Osteoblast (primary cell): Measurements from ENCODE around the gene CCSER1. TPM values are rescaled to one million over a fixed set of nuclear protein-coding genes. Genes with fewer than 3 reads are reported as not detected.

ENCODE experiments used
- DNase-seq: peaks from one replicate; pipeline ENCODE4 v3.0.0; 2011; ENCODE audit warnings: low spot score, mixed read lengths; ENCODE audit not compliant: insufficient read length; ENCODE audit errors: missing footprints
- H2AFZ ChIP-seq: 2 replicates; pipeline ENCODE4 v1.6.0; 2011; ENCODE audit warnings: mild to moderate bottlenecking, low read length
- H3K27ac ChIP-seq: 2 replicates; pipeline ENCODE4 v1.5.1; 2011; ENCODE audit warnings: mild to moderate bottlenecking, low read depth, low read length, moderate library complexity
- H3K27me3 ChIP-seq: 2 replicates; pipeline ENCODE4 v1.6.0; 2012; ENCODE audit warnings: mild to moderate bottlenecking, control low read depth, inconsistent platforms, low read length, moderate library complexity; ENCODE audit not compliant: insufficient read depth
- H3K36me3 ChIP-seq: 2 replicates; pipeline ENCODE4 v1.5.1; 2011; ENCODE audit warnings: mild to moderate bottlenecking, low read length, control low read depth, moderate library complexity; ENCODE audit not compliant: insufficient read depth
- H3K4me1 ChIP-seq: 2 replicates; pipeline ENCODE4 v1.5.1; 2011; ENCODE audit warnings: mild to moderate bottlenecking, low read length, control low read depth, moderate library complexity; ENCODE audit not compliant: insufficient read depth
- H3K4me2 ChIP-seq: 2 replicates; pipeline ENCODE4 v1.6.0; 2011; ENCODE audit warnings: mild to moderate bottlenecking, low read length; ENCODE audit not compliant: insufficient read depth
- H3K4me3 ChIP-seq: fragments of 200-600 bp; sonication (generic); 3 replicates; pipeline ENCODE4 v1.5.1; 2012; ENCODE audit warnings: mild to moderate bottlenecking, low read length, inconsistent platforms; ENCODE audit not compliant: insufficient read depth
- H3K79me2 ChIP-seq: 2 replicates; pipeline ENCODE4 v1.6.0; 2012; ENCODE audit warnings: mild to moderate bottlenecking, low read length, control low read depth, inconsistent platforms; ENCODE audit not compliant: insufficient read depth
- H3K9me3 ChIP-seq: 2 replicates; pipeline ENCODE4 v1.5.1; 2011; ENCODE audit warnings: low read depth, low read length, control low read depth
- H4K20me1 ChIP-seq: 2 replicates; pipeline ENCODE4 v1.6.0; 2012; ENCODE audit warnings: mild to moderate bottlenecking, low read length, control low read depth; ENCODE audit not compliant: insufficient read depth
- total RNA-seq: library from RNA; depleted of rRNA; stranded (reverse); fragments of >200 nt; gene quantifications from 2 replicates; pipeline ENCODE4 v1.2.3, GENCODE V29; 2012
- TF ChIP-seq, protein P1 (sequence below): IDR thresholded peaks from 2 replicates; pipeline ENCODE4 v1.5.1; 2011; ENCODE audit warnings: mild to moderate bottlenecking, low read depth, low read length, moderate library complexity; ENCODE audit errors: extremely low read depth

CCSER1 gene
- total RNA-seq, 1 donor: under 0.01 TPM

DNA sequence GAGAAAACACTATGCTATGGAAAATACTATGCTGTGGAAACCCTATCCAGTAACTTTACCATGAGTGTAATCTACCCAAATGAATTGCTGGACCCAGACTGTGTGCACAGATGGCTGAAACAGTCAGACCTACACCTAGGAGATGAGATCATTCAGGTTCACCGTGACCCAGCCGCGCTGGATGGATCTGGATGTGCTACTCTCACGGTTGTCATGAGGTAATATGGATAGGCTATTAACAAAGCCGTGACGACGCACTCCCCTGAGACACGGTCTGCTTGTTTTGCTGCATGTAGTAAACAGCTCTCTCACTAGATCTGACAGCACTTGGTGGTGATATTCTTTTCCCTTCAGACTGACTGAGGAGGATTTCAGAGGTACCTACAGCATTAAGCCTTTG lies 1344.1 kb downstream of the CCSER1 start:
- no peaks in the 10 kb centered on the region for H4K20me1 ChIP-seq
- no peaks in the 10 kb centered on the region for H3K4me1 ChIP-seq
- no peak overlapping the region for H3K27ac ChIP-seq
- TF ChIP-seq, protein P1, sequence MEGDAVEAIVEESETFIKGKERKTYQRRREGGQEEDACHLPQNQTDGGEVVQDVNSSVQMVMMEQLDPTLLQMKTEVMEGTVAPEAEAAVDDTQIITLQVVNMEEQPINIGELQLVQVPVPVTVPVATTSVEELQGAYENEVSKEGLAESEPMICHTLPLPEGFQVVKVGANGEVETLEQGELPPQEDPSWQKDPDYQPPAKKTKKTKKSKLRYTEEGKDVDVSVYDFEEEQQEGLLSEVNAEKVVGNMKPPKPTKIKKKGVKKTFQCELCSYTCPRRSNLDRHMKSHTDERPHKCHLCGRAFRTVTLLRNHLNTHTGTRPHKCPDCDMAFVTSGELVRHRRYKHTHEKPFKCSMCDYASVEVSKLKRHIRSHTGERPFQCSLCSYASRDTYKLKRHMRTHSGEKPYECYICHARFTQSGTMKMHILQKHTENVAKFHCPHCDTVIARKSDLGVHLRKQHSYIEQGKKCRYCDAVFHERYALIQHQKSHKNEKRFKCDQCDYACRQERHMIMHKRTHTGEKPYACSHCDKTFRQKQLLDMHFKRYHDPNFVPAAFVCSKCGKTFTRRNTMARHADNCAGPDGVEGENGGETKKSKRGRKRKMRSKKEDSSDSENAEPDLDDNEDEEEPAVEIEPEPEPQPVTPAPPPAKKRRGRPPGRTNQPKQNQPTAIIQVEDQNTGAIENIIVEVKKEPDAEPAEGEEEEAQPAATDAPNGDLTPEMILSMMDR: no peak
- no peak for DNase-seq
- peaks cover 2% of the 10 kb centered on the region for H3K9me3 ChIP-seq
- no peaks in the 10 kb centered on the region for H3K36me3 ChIP-seq
- no peaks in the 10 kb centered on the region for H3K79me2 ChIP-seq
- no peak overlapping the region for H3K4me3 ChIP-seq
- no peak overlapping the region for H3K4me2 ChIP-seq
- H2AFZ ChIP-seq: no peak overlapping the region
- no peaks in the 10 kb centered on the region for H3K27me3 ChIP-seq

- Histone ChIP-seq H3K27me3 (no peaks in the 10 kb centered on the region), H3K27ac (no peak overlapping the region), H3K9me3 (peaks cover 2% of the 10 kb centered on the region), H3K4me1 (no peaks in the 10 kb centered on the region), H3K4me2 (no peak overlapping the region), H3K79me2 (no peaks in the 10 kb centered on the region), H3K4me3 (no peak overlapping the region), H3K36me3 (no peaks in the 10 kb centered on the region), H4K20me1 (no peaks in the 10 kb centered on the region), H2AFZ (no peak overlapping the region)
- TF ChIP-seq, protein P1: no peak
- DNase-seq: no peak
These were observed 1344.9 kb downstream of the CCSER1 start for GRCh38 chr4:91472046-91472445.

DNA sequence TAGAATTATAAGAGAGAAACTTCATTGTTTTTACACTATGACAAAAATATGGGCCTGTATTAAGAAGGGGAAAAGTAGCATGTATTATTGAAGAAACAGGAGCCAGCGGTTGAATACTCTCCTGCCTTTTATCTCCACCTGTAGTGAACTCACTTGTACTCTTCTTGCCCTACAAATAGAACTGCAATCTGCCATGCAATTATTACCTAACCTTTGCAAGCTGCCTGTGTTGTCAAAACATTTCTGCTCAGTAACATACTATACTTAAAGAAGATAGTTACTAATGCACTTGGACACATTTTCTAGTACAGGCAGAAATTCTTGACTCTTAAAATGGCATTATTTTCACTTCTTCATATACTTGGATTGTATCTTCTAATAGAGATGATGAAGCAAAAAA lies 1358.2 kb downstream of the CCSER1 start:
- TF ChIP-seq, protein P1: no peak
- H3K79me2 ChIP-seq: no peaks in the 10 kb centered on the region
- H3K27ac ChIP-seq: no peak overlapping the region
- H2AFZ ChIP-seq: no peak overlapping the region
- DNase-seq: no peak
- H3K4me2 ChIP-seq: no peak overlapping the region
- no peaks in the 10 kb centered on the region for H3K4me1 ChIP-seq
- H3K4me3 ChIP-seq: no peak overlapping the region
- H3K9me3 ChIP-seq: no peaks in the 10 kb centered on the region
- H3K36me3 ChIP-seq: no peaks in the 10 kb centered on the region
- H3K27me3 ChIP-seq: no peaks in the 10 kb centered on the region
- no peaks in the 10 kb centered on the region for H4K20me1 ChIP-seq

DNA sequence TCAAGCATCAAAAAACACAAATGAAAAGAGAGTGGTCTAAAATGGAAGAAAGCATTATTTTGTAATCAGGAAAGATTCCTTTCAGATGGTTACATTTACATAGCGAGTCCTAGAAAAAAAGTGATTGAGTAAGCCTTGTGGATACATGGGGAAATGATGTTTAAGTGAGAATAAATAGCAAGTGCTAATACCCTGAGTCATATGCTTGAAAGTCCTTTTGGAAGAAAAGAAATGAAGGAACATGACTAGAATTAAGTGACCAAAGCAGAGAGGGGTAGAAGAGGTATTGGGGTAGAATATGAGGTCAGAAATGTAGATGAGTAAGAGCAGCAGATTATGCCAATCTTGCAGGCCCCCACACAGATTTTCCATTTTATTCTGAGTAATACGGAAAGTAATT lies 1361.8 kb downstream of the CCSER1 start:
- no peak overlapping the region for H2AFZ ChIP-seq
- no peaks in the 10 kb centered on the region for H4K20me1 ChIP-seq
- peaks cover 3% of the 10 kb centered on the region for H3K9me3 ChIP-seq
- H3K79me2 ChIP-seq: no peaks in the 10 kb centered on the region
- TF ChIP-seq, protein P1: no peak
- no peaks in the 10 kb centered on the region for H3K4me1 ChIP-seq
- no peak overlapping the region for H3K4me3 ChIP-seq
- no peaks in the 10 kb centered on the region for H3K27me3 ChIP-seq
- no peak overlapping the region for H3K27ac ChIP-seq
- no peak overlapping the region for H3K4me2 ChIP-seq
- H3K36me3 ChIP-seq: no peaks in the 10 kb centered on the region
- no peak for DNase-seq
